ENCODE data around the gene EXTL1.

Gene EXTL1

DNA sequence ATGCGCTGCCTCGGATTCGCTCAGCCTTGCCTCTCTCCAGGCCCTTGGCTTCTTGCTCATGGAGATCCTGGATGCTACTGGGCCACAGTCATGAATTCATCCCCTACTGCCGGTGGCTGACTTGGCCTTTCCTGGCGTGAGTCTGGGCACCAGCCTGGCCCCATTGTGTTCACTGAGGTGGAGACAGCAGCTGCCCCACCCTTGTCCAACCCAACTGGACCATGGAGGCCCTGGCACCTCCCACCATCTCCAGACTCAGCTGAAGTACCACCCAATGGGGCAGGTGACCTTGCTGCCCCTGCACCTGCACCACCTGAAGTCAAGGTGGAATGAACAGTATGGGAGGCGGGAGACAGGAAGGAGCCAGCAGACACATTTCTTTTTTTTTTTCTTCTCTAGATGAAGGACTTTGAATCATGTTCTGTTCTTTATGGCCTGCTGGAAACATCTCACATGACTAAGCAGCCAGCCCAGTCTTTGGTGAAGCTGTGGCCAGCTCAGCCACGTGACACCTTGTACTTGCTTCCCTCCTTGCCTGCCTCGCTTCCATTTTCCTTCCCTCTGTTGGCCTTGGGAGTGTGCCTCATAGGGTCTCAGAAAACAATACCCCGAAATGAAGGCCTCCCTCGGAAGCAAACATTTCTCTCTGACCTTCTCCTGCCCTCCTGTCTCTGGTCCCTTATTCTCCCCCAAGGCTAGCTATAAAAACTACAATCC is 28.1 kb downstream of the EXTL1 start:
- no peak for TF ChIP-seq CTCF (IDR thresholded peaks at IDR 0.05)

DNA sequence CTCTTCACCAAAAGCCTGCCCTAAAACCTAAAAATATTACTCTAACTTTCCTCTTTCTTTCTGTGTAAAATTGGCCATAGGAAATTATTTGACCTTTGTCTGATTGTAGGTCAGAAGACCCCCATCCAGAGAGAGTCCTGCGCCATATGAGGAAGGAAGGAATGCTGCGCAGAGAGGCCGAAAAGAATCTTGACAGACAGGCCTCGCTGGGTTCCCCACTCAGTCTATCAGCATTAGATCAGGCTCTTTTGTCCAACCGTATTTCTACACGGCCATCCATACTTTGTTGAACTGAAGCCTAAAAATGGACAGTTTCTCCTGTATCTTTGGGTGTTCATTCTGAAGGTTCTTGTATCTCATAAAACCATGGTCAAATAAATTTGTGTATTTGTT is 28.7 kb downstream of the EXTL1 start:
- TF ChIP-seq CTCF (IDR thresholded peaks at IDR 0.05) = no peak

DNA sequence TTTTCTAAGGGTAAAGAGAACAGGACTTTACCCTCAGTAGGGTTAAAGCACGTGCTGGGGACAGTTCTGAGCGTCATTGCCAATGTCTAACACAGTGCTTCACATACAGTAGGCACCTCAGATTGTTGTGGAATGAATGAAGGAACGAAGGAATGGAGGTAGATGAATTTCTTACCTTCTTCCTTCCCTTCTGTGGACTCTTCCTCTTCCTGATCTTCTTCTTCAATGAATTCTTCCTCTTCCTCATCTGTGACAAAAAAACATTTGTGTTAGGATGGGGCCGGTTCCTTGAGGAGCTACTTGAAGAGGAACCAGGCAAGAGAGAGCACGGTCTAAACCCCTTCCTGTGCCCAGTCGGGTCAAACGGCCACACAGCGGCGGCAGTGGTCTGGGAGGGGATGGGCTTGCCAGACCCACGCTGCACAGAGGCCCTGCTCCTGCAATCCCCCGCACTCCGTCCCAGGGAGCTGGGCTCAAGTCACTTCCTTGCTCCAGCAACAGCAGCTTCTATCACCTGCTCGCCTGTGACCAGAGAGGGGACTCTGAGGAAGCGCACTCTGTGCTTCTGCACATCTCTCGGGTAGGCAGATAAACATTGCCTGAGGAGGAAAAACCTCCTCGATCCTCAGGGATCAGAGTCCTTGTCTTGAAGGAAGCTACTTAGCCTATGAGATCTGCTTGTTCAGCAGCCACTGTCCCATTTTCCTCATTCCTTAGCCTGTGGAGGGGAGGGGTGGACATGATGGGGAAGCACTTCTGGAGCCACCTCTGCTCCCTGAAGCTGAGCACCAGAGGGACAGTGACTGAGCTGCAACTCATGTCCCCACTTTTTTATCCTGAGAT is 32.4 kb downstream of the EXTL1 start:
- TF ChIP-seq CTCF (IDR thresholded peaks at IDR 0.05) = no peak

DNA sequence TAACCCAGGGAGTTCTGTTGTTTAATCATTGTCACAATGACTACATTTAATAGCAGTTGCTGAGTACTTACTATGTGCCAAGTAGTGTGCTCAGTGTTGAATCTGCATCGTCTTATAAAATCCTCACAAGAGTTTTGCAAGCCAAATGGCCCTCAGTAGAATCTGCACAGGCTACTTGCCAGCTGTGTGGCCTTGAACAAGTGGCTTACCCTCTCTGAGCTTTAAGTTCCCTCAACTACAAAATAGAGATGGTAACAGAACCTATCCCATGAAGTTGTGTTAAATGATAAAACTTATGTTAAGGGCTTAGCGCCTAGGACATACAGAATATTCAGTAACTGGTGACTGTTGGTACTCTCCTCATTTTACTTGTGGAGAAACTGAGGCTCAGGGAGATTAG is 33.5 kb downstream of the EXTL1 start:
- no peak for TF ChIP-seq CTCF (IDR thresholded peaks at IDR 0.05)

- TF ChIP-seq CTCF (IDR thresholded peaks at IDR 0.05) = no peak
These were observed 35.6 kb downstream of the EXTL1 start for GRCh38 chr1:26057189-26057588.

- no peak for TF ChIP-seq CTCF (IDR thresholded peaks at IDR 0.05)
These were observed 36.5 kb downstream of the EXTL1 start for GRCh38 chr1:26058052-26058595.

DNA sequence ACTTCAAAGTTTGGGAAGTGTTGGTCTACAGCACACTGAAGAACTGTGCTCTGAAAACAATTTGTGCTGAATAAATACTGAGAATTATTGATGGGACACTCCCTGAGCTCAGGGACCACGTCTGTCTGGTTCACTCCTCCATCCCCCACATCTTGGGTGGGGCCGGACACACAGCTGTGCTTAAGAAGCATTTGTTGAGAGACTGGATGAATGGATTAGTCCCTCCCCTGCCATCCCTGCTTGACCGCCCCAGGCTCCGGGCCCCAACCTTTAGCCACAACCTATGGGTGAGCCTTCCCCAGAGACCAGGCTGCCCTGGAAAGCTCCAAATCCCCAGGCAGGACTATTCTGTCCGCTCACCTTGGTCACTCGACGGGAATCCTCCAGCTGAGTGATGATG is 38.3 kb downstream of the EXTL1 start:
- no peak for TF ChIP-seq CTCF (IDR thresholded peaks at IDR 0.05)

Data from LNCAP (cell line).